ENCODE data around the gene MFRP. TPM values are rescaled to one million over a fixed set of nuclear protein-coding genes. Genes with fewer than 3 reads are reported as not detected.
A peak's percentile ranks its signal among the peaks of the same experiment; 100 is the strongest.

The MFRP gene
- total and polyA plus RNA-seq, 9 of the 15 experiments (the other 6 are each of a cell fraction or from before 2014, with no cell fraction given), result not detected

- TF ChIP-seq GTF2F1 (IDR thresholded peaks at IDR 0.05; ENCODE audit: low read depth, low read length) (peak; percentile 26; the same call in 1 of the 2 replicates), NR2C1 (IDR thresholded peaks at IDR 0.05) (peak; percentile 81), NR2C1 (tag; IDR thresholded peaks at IDR 0.05) (peak; percentile 85), ZFX (CRISPR knock-in tag; IDR thresholded peaks at IDR 0.05) (peak; percentile 48; the same call in 1 of the 2 replicates), NR2C2 (CRISPR knock-in tag; IDR thresholded peaks at IDR 0.05) (0 out of 2 replicates have a peak, but pooled peaks have one; percentile 30), NR2C2 (tag; IDR thresholded peaks at IDR 0.05) (peak; percentile 95), POLR2G (IDR thresholded peaks at IDR 0.05; ENCODE audit: low read depth, low read length) (peak; percentile 84), JUN (IDR thresholded peaks at IDR 0.05; ENCODE audit: borderline replicate concordance, low read depth, low read length) (peak; percentile 30; the same call in 1 of the 2 replicates), JUN (CRISPR knock-in tag; IDR thresholded peaks at IDR 0.05; ENCODE audit: borderline replicate concordance) (no peak), CXXC5 (CRISPR knock-in tag; IDR thresholded peaks at IDR 0.05) (peak; percentile 93), HMGXB4 (CRISPR knock-in tag; IDR thresholded peaks at IDR 0.05) (0 out of 2 replicates have a peak, but pooled peaks have one; percentile 62), TRIM24 (IDR thresholded peaks at IDR 0.05) (0 out of 4 replicates have a peak, but pooled peaks of 1 of the 2 experiments have one; percentile 20), NEUROD1 (IDR thresholded peaks at IDR 0.05; ENCODE audit: borderline replicate concordance, low read depth, low read length, partially characterized antibody) (peak; percentile 64), MYBL2 (IDR thresholded peaks at IDR 0.05; ENCODE audit: low read depth) (peak; percentile 98), MYBL2 (CRISPR knock-in tag; IDR thresholded peaks at IDR 0.05; ENCODE audit: borderline replicate concordance) (peak; percentile 90; the same call in 1 of the 2 replicates), MBD2 (IDR thresholded peaks at IDR 0.05; ENCODE audit: borderline replicate concordance, low read depth) (peak; percentile 94), BMI1 (IDR thresholded peaks at IDR 0.05; ENCODE audit: low read length) (no peak), ZBTB49 (CRISPR knock-in tag; IDR thresholded peaks at IDR 0.05; ENCODE audit: borderline replicate concordance) (no peak), THRB (CRISPR knock-in tag; conservative IDR thresholded peaks at IDR 0.05) (no peak), ZNF197 (CRISPR knock-in tag; IDR thresholded peaks at IDR 0.05; ENCODE audit: low read depth) (no peak), EWSR1 (IDR thresholded peaks at IDR 0.05; ENCODE audit: borderline replicate concordance, low read depth, partially characterized antibody) (no peak), L3MBTL2 (IDR thresholded peaks at IDR 0.05) (peak; percentile 53; the same call in 1 of the 2 replicates), MEIS2 (IDR thresholded peaks at IDR 0.05; ENCODE audit: partially characterized antibody) (peak; percentile 33)
Measured at GRCh38 chr11:119334174-119334930, 12.2 kb downstream of the MFRP start, which contains the start of gene RNF26 (continued).

Data from K562 (cell line).